HL-60 (cell line): ENCODE results near the gene ULK1.

Experiments
- DNase-seq, 2 experiments: peaks; one replicate each; pipeline ENCODE4 v3.0.0-alpha.2; 2010 to 2020; ENCODE audit warnings: low read depth in 1 of 2, low spot score in 1 of 2
- H3K27ac ChIP-seq: fragments of 250-450 bp; sonication (Bioruptor Pico); replicated peaks from 2 replicates; pipeline ENCODE4 v1.5.1; 2020; ENCODE audit warnings: mild to moderate bottlenecking, moderate library complexity
- H3K27me3 ChIP-seq: fragments of 250-450 bp; sonication (Bioruptor Pico); 2 replicates; pipeline ENCODE4 v1.5.1; 2021; ENCODE audit warnings: mild to moderate bottlenecking, moderate library complexity; ENCODE audit not compliant: insufficient read depth, poor library complexity, severe bottlenecking
- H3K4me3 ChIP-seq: replicated peaks from 2 replicates; pipeline ENCODE4 v1.5.1; 2011; ENCODE audit warnings: mild to moderate bottlenecking, control low read depth, low read length; ENCODE audit not compliant: insufficient read depth
- GABPA ChIP-seq: IDR thresholded peaks from 2 replicates; pipeline ENCODE4 v1.6.1; 2012; ENCODE audit warnings: low read depth
- POLR2AphosphoS5 ChIP-seq: IDR thresholded peaks from 2 replicates; pipeline ENCODE4 v1.6.1; 2012; ENCODE audit warnings: low read depth
- SPI1 ChIP-seq: IDR thresholded peaks from 2 replicates; pipeline ENCODE4 v1.6.1; 2012; ENCODE audit warnings: low read depth, mild to moderate bottlenecking, borderline replicate concordance
- TF ChIP-seq, protein P1 (sequence below): IDR thresholded peaks from 2 replicates; pipeline ENCODE4 v1.6.1; 2012; ENCODE audit warnings: low read depth; ENCODE audit not compliant: insufficient replicate concordance
- TF ChIP-seq, protein P2 (sequence below): IDR thresholded peaks from one replicate; pipeline ENCODE4 v1.5.1; 2011; ENCODE audit warnings: low read length, control low read depth, inconsistent platforms; ENCODE audit not compliant: insufficient read depth

Gene ULK1

DNA sequence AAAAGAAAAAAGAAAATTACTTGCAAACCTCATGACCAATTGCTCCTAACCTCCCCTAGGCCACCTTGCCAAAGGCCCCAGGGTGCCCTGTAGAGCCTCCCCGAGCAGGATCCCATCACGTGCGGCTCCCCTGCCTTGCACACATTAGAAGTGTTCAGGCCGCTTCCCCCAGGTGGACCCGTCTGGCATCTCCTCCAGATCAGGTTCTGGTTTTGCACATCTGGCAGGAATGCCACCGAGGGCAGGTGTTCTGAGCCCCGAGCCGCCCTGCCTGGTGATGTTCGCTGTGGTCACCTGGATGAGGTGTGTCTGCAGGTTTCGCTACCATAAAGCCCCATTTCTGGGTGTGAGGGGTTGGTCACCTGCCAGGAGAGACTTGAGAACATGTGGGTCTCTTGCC is 47.0 kb upstream of the ULK1 start:
- no peak overlapping the region for H3K27ac ChIP-seq

DNA sequence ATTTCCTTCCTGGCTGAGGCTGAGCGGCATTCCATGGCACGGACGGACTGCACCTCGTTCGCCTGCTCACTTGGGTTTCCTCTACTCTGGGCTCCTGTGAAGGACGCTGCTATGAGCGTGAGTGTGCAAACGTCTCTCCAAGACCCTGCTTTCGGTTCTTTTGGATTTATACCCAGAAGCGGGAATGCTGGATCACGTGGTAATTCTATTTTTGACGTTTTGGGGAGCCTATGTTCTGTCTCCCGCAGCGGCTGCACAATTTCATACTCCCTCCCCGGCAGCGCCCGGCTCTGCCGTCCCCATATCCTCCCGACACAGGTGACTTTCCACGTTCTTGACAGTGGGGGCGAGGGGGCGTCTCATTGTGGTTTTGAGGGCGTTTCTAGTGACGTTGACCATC is 45.7 kb upstream of the ULK1 start:
- H3K4me3 ChIP-seq = no peak overlapping the region
- TF ChIP-seq, protein P1, sequence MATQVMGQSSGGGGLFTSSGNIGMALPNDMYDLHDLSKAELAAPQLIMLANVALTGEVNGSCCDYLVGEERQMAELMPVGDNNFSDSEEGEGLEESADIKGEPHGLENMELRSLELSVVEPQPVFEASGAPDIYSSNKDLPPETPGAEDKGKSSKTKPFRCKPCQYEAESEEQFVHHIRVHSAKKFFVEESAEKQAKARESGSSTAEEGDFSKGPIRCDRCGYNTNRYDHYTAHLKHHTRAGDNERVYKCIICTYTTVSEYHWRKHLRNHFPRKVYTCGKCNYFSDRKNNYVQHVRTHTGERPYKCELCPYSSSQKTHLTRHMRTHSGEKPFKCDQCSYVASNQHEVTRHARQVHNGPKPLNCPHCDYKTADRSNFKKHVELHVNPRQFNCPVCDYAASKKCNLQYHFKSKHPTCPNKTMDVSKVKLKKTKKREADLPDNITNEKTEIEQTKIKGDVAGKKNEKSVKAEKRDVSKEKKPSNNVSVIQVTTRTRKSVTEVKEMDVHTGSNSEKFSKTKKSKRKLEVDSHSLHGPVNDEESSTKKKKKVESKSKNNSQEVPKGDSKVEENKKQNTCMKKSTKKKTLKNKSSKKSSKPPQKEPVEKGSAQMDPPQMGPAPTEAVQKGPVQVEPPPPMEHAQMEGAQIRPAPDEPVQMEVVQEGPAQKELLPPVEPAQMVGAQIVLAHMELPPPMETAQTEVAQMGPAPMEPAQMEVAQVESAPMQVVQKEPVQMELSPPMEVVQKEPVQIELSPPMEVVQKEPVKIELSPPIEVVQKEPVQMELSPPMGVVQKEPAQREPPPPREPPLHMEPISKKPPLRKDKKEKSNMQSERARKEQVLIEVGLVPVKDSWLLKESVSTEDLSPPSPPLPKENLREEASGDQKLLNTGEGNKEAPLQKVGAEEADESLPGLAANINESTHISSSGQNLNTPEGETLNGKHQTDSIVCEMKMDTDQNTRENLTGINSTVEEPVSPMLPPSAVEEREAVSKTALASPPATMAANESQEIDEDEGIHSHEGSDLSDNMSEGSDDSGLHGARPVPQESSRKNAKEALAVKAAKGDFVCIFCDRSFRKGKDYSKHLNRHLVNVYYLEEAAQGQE = no peak
- TF ChIP-seq SPI1 = no peak
- TF ChIP-seq POLR2AphosphoS5 = no peak
- H3K27ac ChIP-seq = no peak overlapping the region
- no peak for DNase-seq
- H3K27me3 ChIP-seq = no peaks in the 10 kb centered on the region

More for the DNA sequence above, 47.0 kb upstream of the ULK1 start:
- DNase-seq = no peak
- TF ChIP-seq GABPA = no peak
- TF ChIP-seq, protein P1 = no peak
- TF ChIP-seq, protein P2, sequence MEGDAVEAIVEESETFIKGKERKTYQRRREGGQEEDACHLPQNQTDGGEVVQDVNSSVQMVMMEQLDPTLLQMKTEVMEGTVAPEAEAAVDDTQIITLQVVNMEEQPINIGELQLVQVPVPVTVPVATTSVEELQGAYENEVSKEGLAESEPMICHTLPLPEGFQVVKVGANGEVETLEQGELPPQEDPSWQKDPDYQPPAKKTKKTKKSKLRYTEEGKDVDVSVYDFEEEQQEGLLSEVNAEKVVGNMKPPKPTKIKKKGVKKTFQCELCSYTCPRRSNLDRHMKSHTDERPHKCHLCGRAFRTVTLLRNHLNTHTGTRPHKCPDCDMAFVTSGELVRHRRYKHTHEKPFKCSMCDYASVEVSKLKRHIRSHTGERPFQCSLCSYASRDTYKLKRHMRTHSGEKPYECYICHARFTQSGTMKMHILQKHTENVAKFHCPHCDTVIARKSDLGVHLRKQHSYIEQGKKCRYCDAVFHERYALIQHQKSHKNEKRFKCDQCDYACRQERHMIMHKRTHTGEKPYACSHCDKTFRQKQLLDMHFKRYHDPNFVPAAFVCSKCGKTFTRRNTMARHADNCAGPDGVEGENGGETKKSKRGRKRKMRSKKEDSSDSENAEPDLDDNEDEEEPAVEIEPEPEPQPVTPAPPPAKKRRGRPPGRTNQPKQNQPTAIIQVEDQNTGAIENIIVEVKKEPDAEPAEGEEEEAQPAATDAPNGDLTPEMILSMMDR = no peak
- no peak for TF ChIP-seq SPI1
- TF ChIP-seq POLR2AphosphoS5 = no peak
- Histone ChIP-seq H3K27me3 (no peaks in the 10 kb centered on the region), H3K4me3 (no peak overlapping the region)

DNA sequence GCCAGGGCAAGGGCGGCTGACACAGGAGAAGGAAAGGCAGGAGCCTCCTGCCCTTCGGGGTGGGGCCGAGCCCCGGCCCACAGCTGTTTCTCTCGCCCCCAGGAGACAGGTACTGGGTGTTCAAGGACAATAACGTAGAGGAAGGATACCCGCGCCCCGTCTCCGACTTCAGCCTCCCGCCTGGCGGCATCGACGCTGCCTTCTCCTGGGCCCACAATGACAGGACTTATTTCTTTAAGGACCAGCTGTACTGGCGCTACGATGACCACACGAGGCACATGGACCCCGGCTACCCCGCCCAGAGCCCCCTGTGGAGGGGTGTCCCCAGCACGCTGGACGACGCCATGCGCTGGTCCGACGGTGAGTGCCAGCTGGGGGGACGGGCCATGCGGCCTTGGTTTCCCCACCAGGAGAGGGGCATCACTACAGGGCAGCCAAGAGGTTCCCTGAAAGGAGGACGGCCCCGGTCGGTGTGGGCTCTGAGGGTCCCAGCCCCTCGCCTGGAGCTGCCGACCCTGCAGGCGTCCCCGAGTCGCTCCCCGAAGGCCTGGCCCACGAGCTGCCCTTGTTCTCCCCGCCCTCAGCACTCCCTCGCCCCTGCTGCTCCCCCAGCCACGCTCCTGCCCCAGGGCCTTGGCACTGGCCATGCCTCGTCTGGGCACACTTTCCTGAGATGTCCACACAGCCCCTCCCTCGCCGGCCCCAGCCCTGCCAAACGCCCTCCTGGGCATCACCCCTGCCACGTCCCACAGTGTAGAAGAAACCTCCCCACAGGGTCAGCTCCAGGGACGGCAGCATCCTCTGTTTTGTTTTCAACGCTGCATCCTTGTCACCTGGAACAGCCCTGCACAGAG is 44.5 kb upstream of the ULK1 start:
- no peak overlapping the region for H3K27ac ChIP-seq
- no peaks in the 10 kb centered on the region for H3K27me3 ChIP-seq
- H3K4me3 ChIP-seq = no peak overlapping the region
- no peak for TF ChIP-seq GABPA
- TF ChIP-seq, protein P1 = no peak
- TF ChIP-seq POLR2AphosphoS5 = no peak
- TF ChIP-seq SPI1 = no peak
- TF ChIP-seq, protein P2 = no peak
- no peak for DNase-seq
